ENCODE data around the gene CTSH.
"Not testable (repeated sequence)": the region's sequence is repeated elsewhere in the genome, so short reads cannot be mapped to it uniquely, and the experiment has no call there.

Gene CTSH

DNA sequence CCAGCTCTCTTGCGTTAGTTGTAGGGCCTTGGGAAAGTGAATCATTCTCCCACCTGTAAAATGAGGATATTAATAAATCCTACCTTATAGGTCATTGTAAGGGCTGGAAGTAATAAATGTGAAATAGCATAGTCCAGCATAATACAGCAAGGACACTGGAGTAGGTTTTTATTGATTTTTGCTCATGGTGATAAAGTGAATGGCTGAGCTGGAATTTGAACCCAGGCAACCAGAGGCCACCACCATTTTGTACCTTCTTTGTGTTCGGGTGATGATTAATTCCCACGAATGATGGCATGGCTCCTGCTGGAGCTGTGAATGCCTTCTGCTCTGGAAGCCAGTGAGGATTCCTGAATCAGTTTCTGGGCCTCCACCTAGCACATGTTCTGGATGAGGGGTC lies 31.8 kb downstream of the CTSH start:
- ATAC-seq (replicated peaks): no peak
- H3K4me3 Mint-ChIP-seq: no peak overlapping the region
- peaks cover 31 to 75% of the 10 kb centered on the region in 2 donors for H3K4me1 Mint-ChIP-seq
- peaks cover 54 to 55% of the 10 kb centered on the region in 2 donors for H3K36me3 Mint-ChIP-seq
- no peak for DNase-seq
- no peak overlapping the region for H3K27ac Mint-ChIP-seq
- no peaks in the 10 kb centered on the region for H3K9me3 Mint-ChIP-seq
- H3K27me3 Mint-ChIP-seq: no peaks in the 10 kb centered on the region

DNA sequence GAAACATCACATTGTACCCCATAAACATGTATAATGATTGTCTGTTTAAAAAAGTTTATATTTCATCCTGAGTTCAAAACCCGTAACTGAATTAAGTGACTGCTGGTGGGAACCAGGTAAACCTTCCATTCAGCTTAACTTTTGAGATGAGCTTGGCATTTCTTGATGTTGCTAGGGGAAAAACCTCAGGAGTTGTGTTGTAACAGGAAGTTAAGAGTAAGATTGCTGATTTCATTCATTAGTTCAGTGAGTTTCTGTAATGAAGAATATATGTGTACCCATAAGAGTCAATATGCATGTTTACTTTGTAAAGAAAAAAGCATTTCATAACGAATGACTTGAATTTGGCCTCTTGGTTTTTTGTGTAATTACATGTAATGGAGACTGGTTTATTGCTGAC lies 32.5 kb downstream of the CTSH start:
- H3K27me3 Mint-ChIP-seq: no peaks in the 10 kb centered on the region
- DNase-seq (no peak), ATAC-seq (replicated peaks) (no peak)
- no peak overlapping the region for H3K4me3 Mint-ChIP-seq
- H3K4me1 Mint-ChIP-seq: peaks cover 34 to 74% of the 10 kb centered on the region in 2 donors
- H3K9me3 Mint-ChIP-seq: no peaks in the 10 kb centered on the region
- peaks cover 56 to 58% of the 10 kb centered on the region in 2 donors for H3K36me3 Mint-ChIP-seq
- H3K27ac Mint-ChIP-seq: peak overlapping the region; percentile 56

GRCh38 chr15:78910271-78910670 lies 34.6 kb downstream of the CTSH start:
- Mint-ChIP-seq H3K36me3 (peaks cover 54 to 61% of the 10 kb centered on the region in 2 donors), H3K4me1 (peaks cover 36 to 69% of the 10 kb centered on the region in 2 donors), H3K9me3 (no peaks in the 10 kb centered on the region), H3K27me3 (no peaks in the 10 kb centered on the region), H3K4me3 (peak overlapping the region in 1 of 2 donors; percentile 25), H3K27ac (peak overlapping the region; percentile 72)
- DNase-seq: no peak
- no peak for ATAC-seq (replicated peaks)

- H3K9me3 Mint-ChIP-seq: no peaks in the 10 kb centered on the region
- ATAC-seq (replicated peaks) (peak; percentile 37 to 38), DNase-seq (no peak)
- peak overlapping the region; percentile 72 for H3K27ac Mint-ChIP-seq
- peaks cover 57 to 60% of the 10 kb centered on the region in 2 donors for H3K36me3 Mint-ChIP-seq
- H3K4me1 Mint-ChIP-seq: peaks cover 35 to 64% of the 10 kb centered on the region in 2 donors
- no peaks in the 10 kb centered on the region for H3K27me3 Mint-ChIP-seq
- H3K4me3 Mint-ChIP-seq: peak overlapping the region; percentile 15 to 25
These were observed 35.0 kb downstream of the CTSH start for GRCh38 chr15:78909791-78910228.

GRCh38 chr15:78909160-78909695 lies 35.6 kb downstream of the CTSH start:
- H3K27me3 Mint-ChIP-seq: no peaks in the 10 kb centered on the region
- ATAC-seq (replicated peaks): peak; percentile 90 to 91
- peaks cover 59 to 60% of the 10 kb centered on the region in 2 donors for H3K36me3 Mint-ChIP-seq
- peak; percentile 34 for DNase-seq
- H3K9me3 Mint-ChIP-seq: no peaks in the 10 kb centered on the region
- peak overlapping the region in 1 of 2 donors; percentile 11 for H3K4me3 Mint-ChIP-seq
- peak overlapping the region; percentile 27 for H3K27ac Mint-ChIP-seq
- peaks cover 34 to 59% of the 10 kb centered on the region in 2 donors for H3K4me1 Mint-ChIP-seq

DNA sequence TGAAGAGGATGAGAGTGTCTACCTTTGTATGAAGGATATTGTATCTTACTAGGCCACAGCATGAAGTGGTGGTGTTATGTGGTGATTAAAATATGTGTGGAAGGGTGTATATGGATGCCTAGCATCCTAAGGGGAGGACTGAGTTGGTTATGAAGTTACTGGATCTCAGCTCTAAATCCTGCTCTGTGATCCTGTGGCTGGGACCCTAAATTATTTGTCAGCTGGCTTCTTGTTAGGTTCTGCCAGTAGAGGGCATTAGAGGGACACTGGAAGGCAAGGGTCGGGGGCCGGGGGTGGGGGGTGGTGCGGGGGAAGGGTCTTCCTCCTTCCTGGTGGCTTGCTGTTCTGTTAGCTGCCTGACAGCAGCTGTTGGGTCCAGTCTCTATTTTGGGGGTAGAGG lies 37.3 kb downstream of the CTSH start:
- H3K27ac Mint-ChIP-seq: peak overlapping the region; percentile 4
- peaks cover 47 to 57% of the 10 kb centered on the region in 2 donors for H3K36me3 Mint-ChIP-seq
- DNase-seq: no peak
- no peaks in the 10 kb centered on the region for H3K9me3 Mint-ChIP-seq
- H3K4me1 Mint-ChIP-seq: peaks cover 30 to 57% of the 10 kb centered on the region in 2 donors
- no peaks in the 10 kb centered on the region for H3K27me3 Mint-ChIP-seq
- H3K4me3 Mint-ChIP-seq: no peak overlapping the region
- ATAC-seq (replicated peaks): no peak

DNA sequence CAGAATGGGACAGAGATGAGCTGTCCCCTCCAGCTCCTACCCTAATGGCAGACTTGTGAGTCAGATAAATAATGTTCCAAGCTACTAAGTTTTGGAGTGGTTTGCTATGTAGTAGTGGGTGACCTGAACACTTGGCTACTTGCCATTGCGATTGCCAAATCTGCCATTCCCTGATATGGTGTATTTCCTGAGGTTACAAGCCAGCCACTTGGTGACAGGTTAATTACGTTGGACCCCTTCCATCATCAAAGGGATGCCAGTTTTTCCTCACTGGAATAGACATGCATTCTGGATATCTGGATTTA lies 38.6 kb downstream of the CTSH start:
- H3K4me3 Mint-ChIP-seq: no peak overlapping the region
- H3K4me1 Mint-ChIP-seq: peaks cover 30 to 51% of the 10 kb centered on the region in 2 donors
- ATAC-seq (replicated peaks) (no peak), DNase-seq (no peak)
- H3K9me3 Mint-ChIP-seq: no peaks in the 10 kb centered on the region
- no peak overlapping the region for H3K27ac Mint-ChIP-seq
- no peaks in the 10 kb centered on the region for H3K27me3 Mint-ChIP-seq
- H3K36me3 Mint-ChIP-seq: peaks cover 42 to 57% of the 10 kb centered on the region in 2 donors

DNA sequence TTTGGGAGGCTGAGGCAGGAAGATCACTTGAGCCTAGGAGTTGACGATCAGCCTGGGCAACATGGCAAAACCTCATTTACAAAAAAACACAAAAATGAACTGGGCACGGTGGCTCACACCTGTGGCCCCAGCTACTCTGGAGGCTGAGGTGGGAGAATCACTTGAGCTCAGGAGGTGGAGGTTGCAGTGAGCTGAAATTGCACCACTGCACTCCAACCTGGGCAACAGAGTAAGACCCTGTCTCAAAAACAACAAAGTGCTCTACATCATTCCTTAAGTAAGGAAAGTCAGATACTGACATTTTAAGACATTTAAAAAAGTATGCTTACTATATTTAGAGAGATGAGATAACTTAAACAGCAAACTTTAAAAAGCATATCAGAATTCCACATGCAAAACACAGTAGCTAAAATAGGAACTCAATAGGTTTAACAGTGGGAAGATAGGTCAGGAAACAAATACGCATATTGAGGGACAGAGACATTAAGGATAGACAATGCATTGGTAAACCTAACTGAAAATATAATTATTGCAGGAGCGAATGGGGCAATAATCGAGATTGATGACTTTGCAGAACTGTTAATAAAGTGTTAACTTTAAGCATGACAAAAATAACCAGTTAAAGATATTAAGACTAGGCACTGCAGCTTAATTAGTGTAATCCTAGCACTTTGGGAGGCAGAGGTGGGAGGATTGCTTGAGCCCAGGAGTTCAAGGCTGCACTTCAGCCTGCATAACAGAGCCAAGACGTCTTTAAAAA lies 40.1 kb downstream of the CTSH start:
- Mint-ChIP-seq H3K4me3 (no peak overlapping the region), H3K9me3 (no peaks in the 10 kb centered on the region), H3K4me1 (peaks cover 24 to 36% of the 10 kb centered on the region in 2 donors), H3K27me3 (no peaks in the 10 kb centered on the region), H3K27ac (peak overlapping the region; percentile 66), H3K36me3 (peaks cover 40 to 49% of the 10 kb centered on the region in 2 donors)
- DNase-seq: no peak
- ATAC-seq (replicated peaks): no peak

DNA sequence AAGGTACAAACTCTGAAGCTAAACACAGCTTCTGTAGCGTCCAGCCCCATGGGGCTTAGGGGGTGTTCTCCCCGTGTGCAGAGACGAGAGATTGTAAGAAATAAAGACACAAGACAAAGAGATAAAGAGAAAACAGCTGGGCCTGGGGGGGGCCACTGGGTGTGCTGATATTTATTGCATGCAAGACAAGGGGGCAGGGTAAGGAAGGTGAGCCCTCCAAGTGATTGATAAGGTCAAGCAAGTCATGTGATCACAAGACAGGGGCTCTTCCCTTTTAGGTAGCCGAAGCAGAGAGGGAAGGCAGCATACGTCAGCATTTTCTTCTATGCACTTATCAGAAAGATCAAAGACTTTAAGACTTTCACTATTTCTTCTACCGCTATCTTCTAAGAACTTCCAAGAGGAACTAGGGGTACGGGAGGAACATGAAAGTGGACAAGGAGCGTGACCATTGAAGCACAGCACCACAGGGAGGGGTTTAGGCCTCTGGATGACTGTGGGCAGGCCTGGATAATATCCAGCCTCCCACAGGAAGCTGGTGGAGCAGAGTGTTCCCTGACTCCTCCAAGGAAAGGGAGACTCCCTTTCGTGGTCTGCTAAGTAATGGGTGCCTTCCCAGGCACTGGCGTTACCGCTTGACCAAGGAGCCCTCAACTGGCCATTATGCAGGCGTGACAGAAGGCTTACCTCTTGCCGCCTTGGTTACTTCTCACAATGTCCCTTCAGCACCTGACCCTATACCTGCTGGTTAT lies 42.4 kb downstream of the CTSH start:
- not testable (repeated sequence) for DNase-seq; ATAC-seq (replicated peaks); H3K27me3 Mint-ChIP-seq; H3K9me3 Mint-ChIP-seq
- Mint-ChIP-seq H3K4me1 (peaks cover 15 to 18% of the 10 kb centered on the region in 2 donors), H3K27ac (peak overlapping the region; percentile 11), H3K36me3 (peaks cover 40 to 46% of the 10 kb centered on the region in 2 donors), H3K4me3 (peak overlapping the region in 1 of 2 donors; percentile 30)

- Mint-ChIP-seq H3K27ac (peak overlapping the region; percentile 56), H3K36me3 (peaks cover 31 to 39% of the 10 kb centered on the region in 2 donors)
- H3K4me3 Mint-ChIP-seq; ATAC-seq (replicated peaks); DNase-seq; H3K4me1 Mint-ChIP-seq; H3K9me3 Mint-ChIP-seq; H3K27me3 Mint-ChIP-seq: not testable (repeated sequence)
These were observed 43.9 kb downstream of the CTSH start for GRCh38 chr15:78900819-78901533.

- Mint-ChIP-seq H3K27ac (peak overlapping the region; percentile 65), H3K27me3 (no peaks in the 10 kb centered on the region), H3K4me3 (no peak overlapping the region), H3K4me1 (peaks cover 10 to 20% of the 10 kb centered on the region in 2 donors), H3K36me3 (peaks cover 46 to 50% of the 10 kb centered on the region in 2 donors), H3K9me3 (no peaks in the 10 kb centered on the region)
- ATAC-seq (replicated peaks) (no peak), DNase-seq (no peak)
These were observed 46.3 kb downstream of the CTSH start for GRCh38 chr15:78898540-78898939.

DNA sequence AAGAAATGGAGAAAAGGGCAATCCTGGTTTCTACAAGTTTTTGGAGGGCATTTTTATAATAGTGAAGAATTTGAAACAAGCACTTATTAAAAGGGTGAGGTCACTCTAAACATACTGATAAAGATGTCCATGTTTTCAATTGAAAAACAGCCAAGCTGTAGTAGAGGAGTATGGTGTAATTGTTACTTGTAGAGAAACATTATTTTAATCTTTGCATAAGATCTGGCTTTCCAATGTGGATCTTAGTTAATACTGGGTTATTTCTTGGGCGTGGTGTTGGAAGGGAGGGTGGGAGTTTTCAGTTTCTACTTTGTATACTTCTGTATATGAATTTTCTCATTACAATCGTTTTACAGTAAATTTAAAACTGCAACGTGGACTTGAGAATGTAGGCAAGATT lies 49.4 kb downstream of the CTSH start:
- Mint-ChIP-seq H3K27ac (no peak overlapping the region), H3K4me3 (no peak overlapping the region), H3K9me3 (no peaks in the 10 kb centered on the region), H3K27me3 (no peaks in the 10 kb centered on the region), H3K36me3 (peaks cover 49 to 51% of the 10 kb centered on the region in 2 donors), H3K4me1 (peaks cover 5 to 23% of the 10 kb centered on the region in 2 donors)
- DNase-seq (no peak), ATAC-seq (replicated peaks) (no peak)

GRCh38 chr15:78893538-78893937 lies 51.3 kb downstream of the CTSH start:
- peaks cover 46 to 47% of the 10 kb centered on the region in 2 donors for H3K36me3 Mint-ChIP-seq
- H3K4me3 Mint-ChIP-seq: peak overlapping the region in 1 of 2 donors; percentile 30
- DNase-seq: no peak
- peaks cover 5 to 23% of the 10 kb centered on the region in 2 donors for H3K4me1 Mint-ChIP-seq
- ATAC-seq (replicated peaks): no peak
- no peak overlapping the region for H3K27ac Mint-ChIP-seq
- H3K9me3 Mint-ChIP-seq: no peaks in the 10 kb centered on the region
- no peaks in the 10 kb centered on the region for H3K27me3 Mint-ChIP-seq

DNA sequence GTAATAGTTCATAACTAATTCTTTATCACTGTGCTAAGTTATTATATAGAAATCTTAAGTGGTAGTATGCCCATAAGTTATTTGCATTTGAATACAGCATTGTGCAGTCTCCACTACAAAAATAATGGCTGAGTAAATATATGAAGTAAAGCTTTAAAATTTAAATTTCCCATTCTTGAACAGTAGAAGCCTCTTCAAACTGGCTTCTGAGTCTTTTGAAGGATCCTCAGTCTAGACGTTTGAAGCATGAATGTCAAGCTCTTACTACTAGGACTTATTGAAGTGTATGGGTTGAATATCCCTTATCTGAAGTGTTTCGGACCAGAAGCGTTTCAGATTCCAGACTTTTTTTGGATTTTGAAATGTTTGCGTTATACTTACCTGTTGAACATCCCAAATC lies 55.8 kb downstream of the CTSH start:
- DNase-seq (no peak), ATAC-seq (replicated peaks) (no peak)
- peaks cover 5 to 24% of the 10 kb centered on the region in 2 donors for H3K4me1 Mint-ChIP-seq
- no peak overlapping the region for H3K27ac Mint-ChIP-seq
- H3K36me3 Mint-ChIP-seq: peaks cover 31 to 41% of the 10 kb centered on the region in 2 donors
- H3K4me3 Mint-ChIP-seq: no peak overlapping the region
- no peaks in the 10 kb centered on the region for H3K9me3 Mint-ChIP-seq
- no peaks in the 10 kb centered on the region for H3K27me3 Mint-ChIP-seq

All from stimulated activated naive B cell treated with anti-CD40 and anti-IgM and Interleukin-4, amounts not matched to agents 10 μg/mL and 1 μg/mL and 100 μg/mL, for 72 hours (primary cell).